ENCODE data around the gene ZNF697.
"Not testable (repeated sequence)": the region's sequence is repeated elsewhere in the genome, so short reads cannot be mapped to it uniquely, and the experiment has no call there.

The ZNF697 gene

DNA sequence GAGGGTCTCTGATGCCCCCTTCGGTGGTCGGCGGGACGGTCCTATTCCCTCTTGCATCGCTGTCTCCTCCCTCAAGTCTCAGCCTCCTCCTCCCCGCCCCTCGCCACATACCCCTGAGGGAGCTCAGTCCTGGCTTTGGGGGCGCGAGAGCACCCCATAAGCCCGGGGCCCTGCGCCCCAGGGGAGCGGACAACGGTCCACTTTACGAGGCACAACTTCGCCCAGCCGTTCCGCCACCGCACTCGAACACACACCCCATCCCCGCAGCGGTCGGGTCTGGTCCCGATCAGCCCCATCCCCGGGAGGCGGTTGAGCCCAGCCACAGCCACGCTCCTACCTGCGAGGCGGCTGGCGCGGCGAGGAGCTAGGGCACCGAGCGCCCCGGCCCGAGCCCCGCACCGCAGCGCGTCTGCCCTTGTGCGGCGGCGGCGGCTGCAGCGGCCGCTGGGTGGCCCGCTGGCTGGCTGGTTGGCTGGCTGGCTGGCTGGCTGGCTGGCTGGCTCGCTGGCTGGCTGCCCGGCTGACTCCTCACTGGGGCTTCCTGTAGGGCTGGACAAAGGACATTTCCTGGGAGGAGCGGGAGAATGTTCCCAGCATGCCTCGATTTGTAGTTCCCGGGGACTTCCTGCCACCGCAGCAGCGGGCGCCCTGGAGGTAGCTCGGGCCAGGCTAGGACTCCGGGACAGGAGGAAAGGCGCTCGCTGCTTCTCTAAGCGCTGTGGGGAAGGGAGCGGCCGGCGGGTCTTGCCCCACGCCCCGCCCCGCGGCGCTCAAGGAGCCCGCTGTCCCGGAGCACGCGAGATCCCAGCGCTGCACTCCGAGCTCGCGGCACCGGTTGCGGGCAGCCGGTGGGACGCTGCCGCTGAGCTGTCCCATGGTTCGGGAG is at the start of gene ZNF697:
Gene ZNF697 (minus strand): TSS at position 533 of the 886 bp plus-strand sequence. CDS start 22,166 bp downstream, outside the sequence.
- peaks cover 28% of the 10 kb centered on the region for H3K4me1 ChIP-seq (ENCODE audit: insufficient read depth, poor library complexity, severe bottlenecking)
- H3K4me3 ChIP-seq (ENCODE audit: severe bottlenecking) = peak within 1 kb of the TSS; percentile 79
- H3K27me3 ChIP-seq (ENCODE audit: insufficient read depth, poor library complexity, severe bottlenecking) = no peaks in the 10 kb centered on the region
- ATAC-seq (ENCODE audit: low read depth) (peak; percentile 89), DNase-seq (ENCODE audit: low spot score) (peak; percentile 96)
- H3K9me3 ChIP-seq (ENCODE audit: severe bottlenecking) = no peaks in the 10 kb centered on the region
- TF ChIP-seq, protein P1, sequence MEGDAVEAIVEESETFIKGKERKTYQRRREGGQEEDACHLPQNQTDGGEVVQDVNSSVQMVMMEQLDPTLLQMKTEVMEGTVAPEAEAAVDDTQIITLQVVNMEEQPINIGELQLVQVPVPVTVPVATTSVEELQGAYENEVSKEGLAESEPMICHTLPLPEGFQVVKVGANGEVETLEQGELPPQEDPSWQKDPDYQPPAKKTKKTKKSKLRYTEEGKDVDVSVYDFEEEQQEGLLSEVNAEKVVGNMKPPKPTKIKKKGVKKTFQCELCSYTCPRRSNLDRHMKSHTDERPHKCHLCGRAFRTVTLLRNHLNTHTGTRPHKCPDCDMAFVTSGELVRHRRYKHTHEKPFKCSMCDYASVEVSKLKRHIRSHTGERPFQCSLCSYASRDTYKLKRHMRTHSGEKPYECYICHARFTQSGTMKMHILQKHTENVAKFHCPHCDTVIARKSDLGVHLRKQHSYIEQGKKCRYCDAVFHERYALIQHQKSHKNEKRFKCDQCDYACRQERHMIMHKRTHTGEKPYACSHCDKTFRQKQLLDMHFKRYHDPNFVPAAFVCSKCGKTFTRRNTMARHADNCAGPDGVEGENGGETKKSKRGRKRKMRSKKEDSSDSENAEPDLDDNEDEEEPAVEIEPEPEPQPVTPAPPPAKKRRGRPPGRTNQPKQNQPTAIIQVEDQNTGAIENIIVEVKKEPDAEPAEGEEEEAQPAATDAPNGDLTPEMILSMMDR (IDR thresholded peaks at IDR 0.05; ENCODE audit: poor library complexity, severe bottlenecking) = peak; percentile 45
- H3K27ac ChIP-seq (ENCODE audit: poor library complexity, severe bottlenecking) = peak within 1 kb of the TSS; percentile 72
- no peaks in the 10 kb centered on the region for H3K36me3 ChIP-seq (ENCODE audit: low read depth)

DNA sequence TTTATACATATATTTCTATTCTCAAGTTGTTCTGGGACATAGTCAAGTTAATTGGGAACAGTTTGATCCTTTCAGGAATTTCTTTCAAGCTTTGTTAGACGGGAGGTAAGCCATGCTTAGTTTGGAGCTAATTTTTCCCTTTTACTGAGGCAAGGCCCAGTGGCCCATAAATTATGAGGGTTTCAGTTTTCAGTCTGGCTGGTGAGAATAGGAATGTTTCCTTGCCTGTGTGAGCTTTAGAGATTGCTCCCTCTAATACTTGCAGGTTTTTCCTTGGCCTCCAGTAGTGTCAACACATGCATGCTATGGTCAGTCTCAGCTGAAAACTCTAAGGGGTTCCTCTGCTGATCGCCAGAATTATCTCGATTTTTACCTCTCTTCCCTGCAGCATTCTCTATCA is 49.5 kb upstream of the ZNF697 start:
- Histone ChIP-seq H3K36me3 (ENCODE audit: low read depth) (no peaks in the 10 kb centered on the region), H3K9me3 (ENCODE audit: severe bottlenecking) (peaks cover 6% of the 10 kb centered on the region), H3K4me1 (ENCODE audit: insufficient read depth, poor library complexity, severe bottlenecking) (no peaks in the 10 kb centered on the region), H3K27ac (ENCODE audit: poor library complexity, severe bottlenecking) (no peak overlapping the region), H3K4me3 (ENCODE audit: severe bottlenecking) (no peak overlapping the region), H3K27me3 (ENCODE audit: insufficient read depth, poor library complexity, severe bottlenecking) (no peaks in the 10 kb centered on the region)
- DNase-seq (ENCODE audit: low spot score) (no peak), ATAC-seq (ENCODE audit: low read depth) (no peak)
- TF ChIP-seq, protein P1 (IDR thresholded peaks at IDR 0.05; ENCODE audit: poor library complexity, severe bottlenecking) = no peak

DNA sequence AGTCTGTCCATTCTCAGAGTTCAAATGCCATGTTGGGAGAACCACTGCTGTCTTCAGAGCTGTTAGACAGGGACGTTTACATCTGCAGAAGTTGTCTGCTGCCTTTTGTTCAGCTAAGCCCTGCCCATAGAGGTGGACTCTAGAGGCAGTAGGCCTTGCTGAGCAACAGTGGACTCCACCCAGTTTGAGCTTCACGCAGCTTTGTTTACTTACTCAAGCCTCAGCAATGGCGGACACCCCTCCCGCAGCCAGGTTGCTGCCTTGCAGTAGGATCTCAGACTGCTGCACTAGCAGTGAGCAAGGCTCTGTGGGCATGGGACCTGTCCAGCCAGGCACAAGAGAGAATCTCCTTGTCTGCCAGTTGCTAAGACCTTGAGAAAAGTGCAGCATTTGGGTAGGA is 48.8 kb upstream of the ZNF697 start:
- H3K27ac ChIP-seq (ENCODE audit: poor library complexity, severe bottlenecking); ATAC-seq (ENCODE audit: low read depth); H3K27me3 ChIP-seq (ENCODE audit: insufficient read depth, poor library complexity, severe bottlenecking); H3K4me1 ChIP-seq (ENCODE audit: insufficient read depth, poor library complexity, severe bottlenecking); DNase-seq (ENCODE audit: low spot score); H3K4me3 ChIP-seq (ENCODE audit: severe bottlenecking); H3K36me3 ChIP-seq (ENCODE audit: low read depth); H3K9me3 ChIP-seq (ENCODE audit: severe bottlenecking): not testable (repeated sequence)

DNA sequence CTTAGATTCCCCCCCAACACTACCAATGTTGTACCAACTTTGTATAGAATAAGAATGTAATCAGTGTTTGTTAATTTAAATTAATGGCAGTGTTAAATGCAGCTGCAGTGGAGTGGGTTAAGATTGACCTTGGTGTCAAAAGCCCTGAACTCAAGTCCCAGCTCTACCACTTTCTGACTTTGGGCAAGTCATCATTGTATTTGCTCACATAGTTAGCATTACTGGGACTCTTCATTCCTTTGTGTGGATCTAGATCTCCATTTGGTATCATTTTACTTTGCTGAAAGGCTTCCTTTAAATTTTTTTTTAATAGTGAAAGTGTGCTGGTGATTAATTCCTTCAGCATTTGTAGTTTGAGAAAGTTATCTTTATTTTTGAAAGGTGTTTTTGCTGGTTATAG is 41.4 kb upstream of the ZNF697 start:
- Histone ChIP-seq H3K4me1 (ENCODE audit: insufficient read depth, poor library complexity, severe bottlenecking) (peaks cover 21% of the 10 kb centered on the region), H3K4me3 (ENCODE audit: severe bottlenecking) (no peak overlapping the region), H3K27me3 (ENCODE audit: insufficient read depth, poor library complexity, severe bottlenecking) (no peaks in the 10 kb centered on the region), H3K27ac (ENCODE audit: poor library complexity, severe bottlenecking) (no peak overlapping the region), H3K9me3 (ENCODE audit: severe bottlenecking) (no peaks in the 10 kb centered on the region), H3K36me3 (ENCODE audit: low read depth) (no peaks in the 10 kb centered on the region)
- ATAC-seq (ENCODE audit: low read depth) = no peak
- TF ChIP-seq, protein P1 (IDR thresholded peaks at IDR 0.05; ENCODE audit: poor library complexity, severe bottlenecking) = no peak
- no peak for DNase-seq (ENCODE audit: low spot score)

DNA sequence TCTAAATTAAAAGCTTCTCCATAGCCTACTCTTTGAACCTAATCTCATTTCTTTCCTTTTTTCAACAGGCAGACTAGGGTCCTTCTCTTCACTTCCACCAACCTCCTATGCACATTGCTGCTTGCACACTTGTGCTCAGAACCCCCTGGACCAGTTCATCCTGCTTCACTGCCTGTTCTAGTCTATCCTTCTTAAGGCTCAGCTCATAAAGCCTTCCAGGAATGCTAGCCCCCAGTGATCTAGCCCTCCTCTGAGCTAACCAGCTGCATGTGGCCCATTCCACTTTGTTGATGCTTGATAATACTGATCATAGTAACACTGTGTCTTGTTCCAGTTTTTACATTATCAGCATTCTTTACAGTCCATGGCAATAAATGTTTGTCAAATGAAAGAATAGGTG is 40.7 kb upstream of the ZNF697 start:
- Histone ChIP-seq H3K9me3 (ENCODE audit: severe bottlenecking) (no peaks in the 10 kb centered on the region), H3K4me3 (ENCODE audit: severe bottlenecking) (no peak overlapping the region), H3K4me1 (ENCODE audit: insufficient read depth, poor library complexity, severe bottlenecking) (peaks cover 21% of the 10 kb centered on the region), H3K27ac (ENCODE audit: poor library complexity, severe bottlenecking) (no peak overlapping the region), H3K27me3 (ENCODE audit: insufficient read depth, poor library complexity, severe bottlenecking) (no peaks in the 10 kb centered on the region), H3K36me3 (ENCODE audit: low read depth) (no peaks in the 10 kb centered on the region)
- ATAC-seq (ENCODE audit: low read depth) = no peak
- TF ChIP-seq, protein P1 (IDR thresholded peaks at IDR 0.05; ENCODE audit: poor library complexity, severe bottlenecking) = no peak
- no peak for DNase-seq (ENCODE audit: low spot score)

Data from RWPE2 (cell line).